ENCODE measurements around the gene ADGRL3. TPM values are rescaled to one million over a fixed set of nuclear protein-coding genes. Genes with fewer than 3 reads are reported as not detected.
A peak's percentile ranks its signal among the peaks of the same experiment; 100 is the strongest.

Gene ADGRL3
- total RNA-seq, 4 donors from 2014 or later, result 0.19 to 7.8 (median 1.3) TPM

- intact Hi-C loops (cut with DNase I), result no loop called here
- Histone ChIP-seq H3K36me3 (no peaks in the 10 kb centered on the region), H3K4me1 (peaks cover 0 to 5% (median 0%) of the 10 kb centered on the region in 3 donors), H3K27ac (no peak overlapping the region), H3K27me3 (no peaks in the 10 kb centered on the region), H3K9me3 (no peaks in the 10 kb centered on the region), H3K4me3 (no peak overlapping the region)
- 69 to 70% methylated on average over 7 of the region's 7 CpGs for WGBS, 2 donors
- DNase-seq, result no peak
- TF ChIP-seq POLR2A (IDR thresholded peaks at IDR 0.05), result no peak
- TF ChIP-seq CTCF (IDR thresholded peaks at IDR 0.05), result no peak
Observed at GRCh38 chr4:61407642-61408618, 207.8 kb downstream of the ADGRL3 start.

GRCh38 chr4:61408861-61409260 is 208.7 kb downstream of the ADGRL3 start:
- peaks cover 0 to 5% (median 0%) of the 10 kb centered on the region in 3 donors for H3K4me1 ChIP-seq
- intact Hi-C loops (cut with DNase I), result no loop called here
- TF ChIP-seq POLR2A (IDR thresholded peaks at IDR 0.05) (no peak), CTCF (IDR thresholded peaks at IDR 0.05) (no peak)
- DNase-seq, result no peak
- H3K4me3 ChIP-seq, result no peak overlapping the region
- no peaks in the 10 kb centered on the region for H3K36me3 ChIP-seq
- H3K27ac ChIP-seq, result no peak overlapping the region
- no peaks in the 10 kb centered on the region for H3K27me3 ChIP-seq
- no peaks in the 10 kb centered on the region for H3K9me3 ChIP-seq

GRCh38 chr4:61411241-61411640 is 211.1 kb downstream of the ADGRL3 start:
- no peaks in the 10 kb centered on the region for H3K9me3 ChIP-seq
- H3K36me3 ChIP-seq, result no peaks in the 10 kb centered on the region
- no peak overlapping the region for H3K27ac ChIP-seq
- no peak for DNase-seq
- H3K4me1 ChIP-seq, result peaks cover 0 to 5% (median 0%) of the 10 kb centered on the region in 3 donors
- intact Hi-C loops (cut with DNase I), result no loop called here
- TF ChIP-seq CTCF (IDR thresholded peaks at IDR 0.05) (no peak), POLR2A (IDR thresholded peaks at IDR 0.05) (no peak)
- no peak overlapping the region for H3K4me3 ChIP-seq
- 84 to 91% methylated on average over 1 of the region's 1 CpG for WGBS, 2 donors
- H3K27me3 ChIP-seq, result no peaks in the 10 kb centered on the region

- TF ChIP-seq POLR2A (IDR thresholded peaks at IDR 0.05) (no peak), CTCF (IDR thresholded peaks at IDR 0.05) (no peak)
- peaks cover 0 to 32% (median 5%) of the 10 kb centered on the region in 3 donors for H3K4me1 ChIP-seq
- no peaks in the 10 kb centered on the region for H3K36me3 ChIP-seq
- no peaks in the 10 kb centered on the region for H3K27me3 ChIP-seq
- DNase-seq, result no peak
- H3K4me3 ChIP-seq, result no peak overlapping the region
- intact Hi-C loops (cut with DNase I), result no loop called here
- peak overlapping the region in 3 of 4 donors; percentile 23 to 53 (median 49) for H3K27ac ChIP-seq
- no peaks in the 10 kb centered on the region for H3K9me3 ChIP-seq
- 40 to 53% methylated on average over 2 to 3 of the region's 4 CpGs for WGBS, 2 donors
Observed at GRCh38 chr4:61425315-61425714, 225.2 kb downstream of the ADGRL3 start.

GRCh38 chr4:61426229-61426628 is 226.1 kb downstream of the ADGRL3 start:
- H3K4me1 ChIP-seq, result peaks cover 0 to 32% (median 5%) of the 10 kb centered on the region in 3 donors
- TF ChIP-seq CTCF (IDR thresholded peaks at IDR 0.05) (no peak), POLR2A (IDR thresholded peaks at IDR 0.05) (no peak)
- intact Hi-C loops (cut with DNase I), result no loop called here

More at GRCh38 chr4:61426229-61426628, 226.1 kb downstream of the ADGRL3 start:
- 80 to 89% methylated on average over 1 to 5 of the region's 5 CpGs for WGBS, 2 donors
- Histone ChIP-seq H3K36me3 (no peaks in the 10 kb centered on the region), H3K27ac (peak overlapping the region in 2 of 4 donors; percentile 38 to 66), H3K27me3 (no peaks in the 10 kb centered on the region), H3K4me3 (no peak overlapping the region), H3K9me3 (no peaks in the 10 kb centered on the region)
- no peak for DNase-seq
